Mammary epithelial cell (primary cell): ENCODE data around the gene HUS1B.

Experiments used
- CTCF ChIP-seq, 2 donors: IDR thresholded peaks in 1 of 2; conservative IDR thresholded peaks in 1 of 2; 2 replicates each; pipeline ENCODE4 v1.5.1; 2011 to 2012; ENCODE audit warnings: inconsistent platforms in 2 of 2, low read length in 2 of 2, mild to moderate bottlenecking in 2 of 2, control low read depth in 1 of 2, low read depth in 1 of 2; ENCODE audit not compliant: insufficient read depth in 1 of 2; ENCODE audit errors: extremely low read depth in 1 of 2
- EZH2 ChIP-seq: IDR thresholded peaks from 2 replicates; pipeline ENCODE4 v1.6.1; 2012; ENCODE audit warnings: low read length, inconsistent platforms, borderline replicate concordance

DNA sequence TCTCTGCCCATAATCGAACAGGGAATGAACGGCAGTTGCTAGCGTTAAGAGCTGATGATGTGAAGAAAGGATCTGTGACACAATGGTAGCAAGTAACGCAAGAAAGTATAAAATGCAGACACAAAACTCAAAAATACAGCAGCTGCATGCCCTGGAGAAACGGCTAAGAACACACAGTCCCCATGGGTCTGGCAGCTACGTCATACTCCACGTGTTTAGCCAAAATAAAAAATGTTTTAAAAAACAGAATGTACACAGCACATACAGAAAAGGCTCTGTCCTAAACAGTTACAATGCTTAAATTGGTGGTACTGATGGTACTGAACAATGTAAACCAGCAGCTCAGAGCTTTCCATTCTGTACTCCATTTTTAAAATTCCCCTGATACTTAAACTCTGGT is 34.4 kb downstream of the HUS1B start:
- TF ChIP-seq EZH2 (no peak), CTCF (conservative IDR thresholded peaks at IDR 0.05 in 1 of 2, IDR thresholded peaks at IDR 0.05 in 1 of 2; ENCODE audit: extremely low read depth in 1 of 2, insufficient read depth in 1 of 2, low read depth in 1 of 2, low read length in 2 of 2) (no peak)
